GM18499 (cell line): ENCODE results near the gene GREM2.

ENCODE experiments used
- ATAC-seq: cut with Tn5 transposase; IDR thresholded peaks from one replicate; pipeline ENCODE4 v1.9.1; 2021; ENCODE audit warnings: moderate number of reproducible peaks; ENCODE audit not compliant: insufficient read depth, unreplicated experiment

The GREM2 gene

DNA sequence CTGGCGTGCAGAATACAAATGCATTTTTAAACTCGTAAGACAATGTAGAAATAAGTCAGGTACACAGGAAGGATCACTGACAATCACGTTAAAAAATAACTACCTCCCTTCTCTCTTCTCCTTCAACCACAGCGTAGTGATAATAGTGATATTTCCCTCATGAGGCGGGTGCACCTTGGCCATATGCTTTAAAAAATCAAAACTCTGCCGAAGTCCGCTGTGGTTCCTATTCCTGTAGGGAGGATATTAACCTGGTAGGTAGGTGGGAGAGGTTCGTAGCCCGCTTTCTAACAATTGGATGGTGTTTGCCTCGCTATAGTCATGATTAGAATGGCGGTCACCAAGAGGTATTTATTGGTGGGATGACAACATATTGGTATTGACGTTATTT, 732 bp downstream of the GREM2 start:
- ATAC-seq = no peak

DNA sequence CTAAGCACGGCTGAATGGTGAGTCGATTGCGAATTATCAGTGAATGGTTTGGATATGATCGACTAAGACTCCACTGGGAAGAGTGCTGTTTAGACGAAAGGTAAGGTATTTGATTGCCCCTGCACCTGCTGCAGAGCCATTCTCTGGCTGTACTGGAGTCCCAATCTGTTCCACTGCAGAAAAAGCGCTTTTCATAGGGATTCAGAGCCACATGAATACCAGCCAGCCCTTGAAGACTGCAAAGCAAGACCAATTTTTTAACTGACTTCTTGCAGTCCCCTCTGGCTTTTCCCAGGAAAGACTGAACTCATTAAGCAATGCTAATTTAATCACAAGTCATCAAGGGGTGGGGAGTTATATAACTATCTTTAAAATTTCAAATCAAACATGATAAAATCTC, 1.3 kb downstream of the GREM2 start:
- ATAC-seq = no peak

DNA sequence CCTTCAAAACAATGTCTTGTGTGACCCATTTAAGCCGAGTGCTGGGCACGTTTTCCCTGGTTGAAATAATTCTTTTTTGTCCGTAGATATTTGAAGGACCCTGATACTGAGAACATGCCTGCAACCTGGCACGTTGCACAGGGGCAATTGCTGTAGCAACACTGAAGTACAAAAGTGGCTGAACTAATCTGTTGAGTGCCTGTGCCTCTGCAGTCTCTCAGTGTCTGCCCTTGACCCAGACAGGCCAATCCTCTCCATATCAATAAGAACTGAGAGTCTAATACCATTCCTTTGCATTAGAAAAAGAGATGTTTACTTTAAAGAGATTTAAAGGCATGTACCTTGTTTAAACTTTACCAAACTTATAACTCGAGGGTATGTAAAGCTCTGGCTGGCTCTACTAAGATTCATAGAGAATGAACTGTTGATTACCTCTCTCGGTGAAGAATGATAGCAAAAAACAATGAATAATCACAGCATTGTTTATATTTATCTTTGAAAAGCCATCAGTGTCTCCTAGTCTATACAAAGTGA, 2.4 kb downstream of the GREM2 start:
- ATAC-seq = no peak

DNA sequence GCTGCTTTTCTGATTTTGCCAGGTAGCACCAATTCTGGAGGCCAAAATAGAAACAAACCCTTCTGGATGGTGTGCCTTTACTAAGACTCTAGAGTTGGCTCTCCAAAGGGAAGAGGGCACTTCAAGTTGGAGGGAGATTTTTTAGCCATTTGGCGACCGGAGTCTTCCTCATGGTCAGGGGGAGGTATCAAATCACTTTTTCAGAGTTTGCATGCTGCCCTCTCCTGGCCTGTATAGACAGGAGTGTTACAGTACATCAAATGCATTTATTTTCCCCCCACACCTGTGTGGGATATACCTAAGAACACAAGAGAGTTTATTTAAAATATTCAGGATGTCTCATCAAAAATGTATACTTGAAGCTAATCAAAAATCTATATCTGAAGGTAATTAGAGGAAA, 3.2 kb downstream of the GREM2 start:
- ATAC-seq = no peak

DNA sequence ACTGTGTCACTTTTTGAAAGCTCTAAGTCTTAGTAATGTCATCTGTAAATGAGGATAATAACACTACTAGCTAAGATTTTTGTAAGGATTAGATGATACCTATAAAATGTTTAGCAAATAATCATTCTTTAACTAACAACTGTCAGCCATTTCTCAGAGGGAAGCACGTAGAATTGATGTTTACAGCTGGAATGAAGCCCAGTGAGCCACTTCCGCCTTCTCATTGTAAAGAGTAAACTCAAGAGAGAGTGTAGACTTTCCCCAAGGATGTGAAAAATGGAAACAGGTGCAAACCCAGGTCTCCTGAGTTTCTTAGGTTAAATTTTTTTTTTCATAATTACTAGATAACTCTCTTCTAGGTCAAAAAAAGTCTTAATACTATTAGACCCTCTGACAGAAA, 4.9 kb downstream of the GREM2 start:
- ATAC-seq = no peak

DNA sequence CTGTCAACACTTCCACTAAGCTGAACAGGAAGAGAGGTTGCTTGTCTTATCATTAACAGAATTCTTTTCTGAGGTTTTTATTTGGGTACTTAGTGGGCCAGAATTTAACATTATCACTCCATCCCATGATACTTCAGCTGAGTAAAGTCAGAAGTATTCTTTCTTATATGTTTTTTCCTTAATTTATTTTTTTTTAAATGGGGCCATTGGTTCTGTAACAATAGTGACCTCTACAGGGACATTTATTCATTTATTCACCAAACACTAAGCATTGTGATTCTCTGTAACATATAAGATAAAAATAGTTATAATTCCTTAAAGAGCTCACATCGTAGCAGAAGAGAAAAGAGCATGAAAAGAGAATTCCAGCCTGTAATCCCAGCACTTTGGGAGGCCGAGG, 9.8 kb downstream of the GREM2 start:
- no peak for ATAC-seq

DNA sequence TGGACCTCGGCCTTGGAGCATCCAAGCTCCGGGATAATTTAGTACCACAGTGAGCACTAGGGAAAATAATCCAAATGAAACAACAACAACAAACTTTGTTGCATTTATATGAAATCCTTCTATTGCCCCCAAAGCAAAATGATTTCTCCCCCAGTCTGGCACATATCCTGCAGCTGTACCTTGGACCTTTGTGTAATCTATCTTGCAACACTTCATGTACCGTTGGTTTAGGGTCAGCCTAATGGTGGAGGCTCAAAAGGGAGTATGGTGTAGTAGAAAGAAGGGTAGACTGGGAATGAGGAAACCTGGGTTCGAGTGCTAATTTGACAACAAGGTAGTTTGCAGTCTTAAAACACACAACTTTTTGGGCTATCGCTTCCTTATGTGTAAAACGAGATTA, 12.1 kb downstream of the GREM2 start:
- ATAC-seq = no peak

DNA sequence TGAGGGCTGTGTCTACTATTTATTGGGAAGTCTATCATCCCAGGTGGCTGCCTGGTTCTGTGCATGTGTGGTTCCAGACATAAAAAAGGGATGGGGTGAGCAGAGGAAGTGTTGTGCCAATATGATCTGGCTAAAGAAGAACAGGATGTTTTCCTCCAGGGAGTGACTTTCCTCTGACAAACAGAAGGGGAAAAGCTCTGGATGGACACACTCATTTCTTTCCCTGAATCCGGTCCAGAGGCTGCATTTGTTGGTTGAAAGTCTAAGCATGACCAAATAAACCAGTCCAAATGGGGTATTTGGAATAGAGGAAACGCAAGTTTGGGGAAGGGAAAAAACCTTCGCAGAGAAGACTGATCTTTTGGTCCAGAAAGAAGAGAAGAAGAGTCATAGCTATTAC, 12.7 kb downstream of the GREM2 start:
- ATAC-seq = no peak

DNA sequence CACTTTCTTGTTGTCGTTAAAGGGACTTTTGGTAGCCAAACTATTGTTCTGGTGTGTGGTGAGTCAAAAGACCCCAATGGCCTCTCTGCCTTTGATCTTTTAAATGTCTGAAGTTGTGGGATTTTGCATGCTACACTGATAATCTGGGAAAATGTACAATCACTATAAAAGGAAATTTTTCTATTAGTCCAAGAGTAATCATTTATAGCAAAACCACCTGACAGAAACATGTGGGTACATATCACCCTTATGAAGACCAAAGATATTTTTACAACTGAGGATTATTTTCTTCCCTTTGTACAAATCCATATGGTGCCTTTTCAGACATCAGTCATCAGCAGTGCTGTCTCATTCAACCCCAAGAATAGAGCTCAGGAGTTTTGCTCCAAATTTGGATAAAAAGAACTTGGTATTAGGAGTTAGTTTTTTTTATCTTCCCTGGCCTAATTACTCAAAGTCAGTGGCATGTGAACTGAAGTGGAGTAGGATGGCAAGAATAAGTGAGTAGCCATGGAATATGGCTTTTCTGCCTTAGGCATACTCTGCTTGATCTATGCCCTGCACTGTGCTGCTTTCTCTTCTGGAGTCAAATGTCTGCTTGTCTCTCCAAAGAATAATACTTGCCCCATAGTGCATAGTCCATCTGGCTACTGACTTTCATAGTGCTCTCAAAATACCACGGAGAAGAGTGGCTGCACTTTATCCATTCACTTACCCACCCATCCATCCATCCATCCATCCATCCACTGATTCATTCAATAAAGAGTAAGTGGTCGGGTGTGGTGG, 13.5 kb downstream of the GREM2 start:
- ATAC-seq = no peak

DNA sequence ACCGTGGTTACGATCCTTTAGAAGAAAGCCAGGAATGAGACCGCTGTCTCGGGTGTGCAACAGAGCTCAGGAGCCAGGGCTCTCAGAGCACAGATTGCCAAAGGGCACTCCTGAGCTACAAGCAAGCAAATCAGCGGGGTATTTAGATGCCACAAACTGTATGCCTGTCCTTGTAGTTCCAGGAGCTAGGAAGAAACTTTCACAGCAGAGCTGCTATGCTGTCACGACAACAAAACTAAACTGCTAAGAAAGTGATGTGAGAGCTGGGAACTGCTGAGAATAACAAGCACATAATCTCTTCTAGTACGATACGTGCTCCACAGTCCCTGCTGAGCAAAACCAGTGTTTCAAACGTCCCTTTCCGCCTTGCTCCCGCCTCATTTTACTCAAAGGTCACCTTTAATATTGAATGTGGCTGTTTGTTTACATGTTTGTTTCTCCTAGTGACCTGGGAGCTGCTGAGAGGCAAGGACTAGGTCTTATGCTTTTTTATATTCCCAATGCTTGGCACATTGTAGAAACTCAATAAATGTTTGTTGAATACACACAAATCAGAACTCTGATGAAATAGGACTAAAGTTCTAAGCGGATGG, 14.7 kb downstream of the GREM2 start:
- no peak for ATAC-seq

DNA sequence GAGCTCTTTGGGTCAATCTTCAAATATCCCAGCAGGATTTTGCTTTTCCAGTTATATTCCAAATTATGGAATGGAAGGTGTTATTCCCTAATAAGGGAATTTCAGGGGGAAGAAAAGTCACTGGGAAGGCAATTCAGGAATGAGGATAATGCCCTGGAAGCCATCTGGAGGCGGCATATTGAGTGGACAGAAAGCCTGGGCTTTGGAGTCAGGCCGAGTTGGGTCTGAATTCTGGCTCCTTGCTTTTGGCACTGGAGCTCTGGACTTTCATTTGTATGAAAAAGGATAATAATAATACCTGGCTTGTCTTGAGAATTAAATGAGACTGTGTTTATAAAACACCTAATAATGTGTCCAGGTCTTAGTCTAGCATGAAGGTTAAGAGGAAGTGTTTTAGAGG, 16.5 kb downstream of the GREM2 start:
- no peak for ATAC-seq

DNA sequence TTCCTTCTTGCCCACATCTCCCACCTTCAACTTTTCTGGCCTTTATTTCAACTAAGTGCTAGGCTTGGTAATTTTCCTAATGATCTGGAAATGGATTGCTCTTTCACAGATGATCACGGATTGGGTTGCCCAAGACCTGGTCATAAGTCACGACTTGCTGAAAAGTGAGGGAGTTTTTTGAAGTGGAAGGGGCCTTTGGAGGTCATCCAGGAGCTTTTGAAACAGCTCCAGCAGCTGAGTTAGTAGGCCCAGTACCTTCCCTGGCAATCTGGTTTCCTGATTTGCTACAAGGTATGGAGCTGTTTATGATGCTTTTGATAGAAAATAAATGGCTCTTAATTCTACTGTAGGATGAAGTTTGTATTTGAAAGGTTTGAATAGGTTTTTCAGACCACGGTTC, 20.4 kb downstream of the GREM2 start:
- no peak for ATAC-seq

DNA sequence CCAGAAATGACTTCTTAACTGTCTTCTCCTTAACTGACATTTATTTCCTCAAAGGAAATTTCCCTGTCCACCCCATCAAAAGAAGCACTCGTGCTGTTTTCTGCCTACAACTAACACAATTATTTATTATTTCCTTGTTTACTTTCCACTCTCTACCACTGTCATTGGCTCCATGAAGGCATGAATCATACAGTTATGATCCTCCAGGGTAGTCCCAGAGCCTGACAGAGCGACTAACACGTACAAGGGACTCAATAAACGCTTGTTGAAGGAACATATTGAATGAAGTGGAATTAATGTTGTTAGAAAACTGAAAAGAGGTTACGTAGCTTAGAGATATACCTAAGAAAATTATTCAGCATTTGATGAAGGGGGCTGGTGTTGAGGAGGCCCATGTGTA, 20.9 kb downstream of the GREM2 start:
- no peak for ATAC-seq

DNA sequence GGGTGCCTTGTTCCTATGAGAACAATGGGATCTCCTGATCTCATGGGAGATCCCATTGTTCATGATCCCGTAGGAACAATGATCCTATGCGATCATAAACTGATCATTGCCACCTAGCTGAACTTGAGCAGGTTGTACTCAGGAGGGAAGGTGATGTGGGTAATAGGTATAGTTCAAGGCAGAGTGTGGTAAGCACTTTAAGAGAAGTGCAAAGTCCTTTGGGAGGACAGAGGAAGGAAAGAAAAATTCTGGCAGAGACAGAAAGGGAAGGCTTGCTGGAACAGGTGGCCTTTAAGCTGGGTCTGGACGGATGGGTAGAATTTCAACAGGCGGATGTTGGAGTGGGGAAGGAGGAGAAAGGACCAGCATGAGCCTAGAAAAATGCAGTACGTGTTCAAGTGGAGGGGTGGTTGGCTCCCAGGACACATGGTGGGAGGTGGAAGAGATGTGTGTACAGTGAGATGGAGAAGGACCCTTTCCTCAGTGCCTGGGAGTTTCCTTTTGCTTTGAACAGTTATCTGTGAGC, 22.3 kb downstream of the GREM2 start:
- no peak for ATAC-seq

DNA sequence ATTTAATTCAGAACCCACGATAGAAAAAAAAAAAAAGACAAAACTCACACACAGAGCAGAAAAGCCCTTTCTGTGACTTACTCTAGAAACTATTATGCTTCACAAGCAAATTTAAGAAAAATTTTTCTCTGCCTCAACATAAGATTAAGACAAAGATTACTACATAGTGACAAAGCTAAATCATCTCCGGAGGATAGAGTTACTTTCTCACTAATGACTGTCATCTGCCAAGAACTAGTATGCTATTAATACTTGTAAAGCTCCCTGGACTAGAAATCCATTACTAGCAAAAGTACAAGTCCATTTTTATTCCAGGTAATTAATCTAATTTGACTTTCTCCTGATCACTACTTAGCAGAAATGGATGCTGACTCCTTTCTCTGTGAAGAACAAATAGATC, 25.9 kb downstream of the GREM2 start:
- no peak for ATAC-seq

DNA sequence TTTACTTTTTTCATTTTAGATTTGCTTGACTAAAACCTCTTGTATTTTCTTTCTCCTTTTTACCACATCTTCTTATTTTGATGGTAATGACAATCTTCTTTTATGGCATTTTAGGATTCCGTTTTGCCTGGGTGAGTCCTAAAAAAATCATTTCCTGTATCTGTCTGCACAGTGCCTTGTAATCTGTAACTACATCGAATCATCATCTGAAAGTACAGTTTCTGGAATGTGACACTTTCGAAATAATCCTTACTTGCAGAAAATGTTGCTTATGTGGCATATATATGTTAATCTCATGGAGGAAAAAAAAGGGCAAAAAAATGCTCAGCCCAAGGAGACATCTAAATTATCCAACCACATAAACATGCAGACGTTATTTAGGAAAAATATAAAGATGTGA, 29.0 kb downstream of the GREM2 start:
- ATAC-seq = no peak

DNA sequence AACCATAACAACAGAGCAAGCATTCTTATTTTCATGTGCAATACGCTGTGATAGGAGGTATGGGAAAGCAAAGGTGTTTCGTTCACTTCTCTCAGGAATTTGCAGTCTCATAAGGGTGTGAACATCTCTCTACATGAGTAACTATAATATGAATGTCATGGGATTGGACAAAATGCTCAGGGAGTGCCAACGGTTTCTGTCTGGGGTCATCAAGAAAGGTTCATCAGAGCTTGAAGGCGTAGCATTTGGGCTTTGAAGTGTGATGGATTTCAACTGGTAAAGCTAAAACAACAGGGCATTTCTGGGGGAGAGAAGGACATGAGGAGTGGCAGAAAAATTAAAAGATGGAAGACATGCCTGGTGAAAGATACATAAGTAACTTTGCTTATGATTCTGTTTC, 32.4 kb downstream of the GREM2 start:
- no peak for ATAC-seq

DNA sequence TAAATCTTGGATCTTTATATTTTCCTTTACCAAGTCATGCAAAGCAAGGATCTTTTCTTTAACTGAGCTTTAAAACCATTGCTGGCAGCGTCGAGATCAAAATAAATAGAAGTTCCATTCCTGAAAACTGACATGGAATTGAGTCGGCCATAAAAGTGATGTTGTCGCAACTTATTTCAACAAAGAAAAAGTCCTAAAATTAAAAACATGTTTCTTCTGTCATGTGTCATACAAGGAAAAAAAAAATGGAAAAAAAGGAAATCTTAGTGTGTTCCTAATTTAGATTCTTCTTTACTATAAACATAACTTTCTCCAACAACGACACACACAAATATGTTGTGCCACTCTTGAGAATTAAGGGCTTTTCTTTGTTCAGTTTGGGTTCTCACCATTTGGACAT, 34.9 kb downstream of the GREM2 start:
- no peak for ATAC-seq

DNA sequence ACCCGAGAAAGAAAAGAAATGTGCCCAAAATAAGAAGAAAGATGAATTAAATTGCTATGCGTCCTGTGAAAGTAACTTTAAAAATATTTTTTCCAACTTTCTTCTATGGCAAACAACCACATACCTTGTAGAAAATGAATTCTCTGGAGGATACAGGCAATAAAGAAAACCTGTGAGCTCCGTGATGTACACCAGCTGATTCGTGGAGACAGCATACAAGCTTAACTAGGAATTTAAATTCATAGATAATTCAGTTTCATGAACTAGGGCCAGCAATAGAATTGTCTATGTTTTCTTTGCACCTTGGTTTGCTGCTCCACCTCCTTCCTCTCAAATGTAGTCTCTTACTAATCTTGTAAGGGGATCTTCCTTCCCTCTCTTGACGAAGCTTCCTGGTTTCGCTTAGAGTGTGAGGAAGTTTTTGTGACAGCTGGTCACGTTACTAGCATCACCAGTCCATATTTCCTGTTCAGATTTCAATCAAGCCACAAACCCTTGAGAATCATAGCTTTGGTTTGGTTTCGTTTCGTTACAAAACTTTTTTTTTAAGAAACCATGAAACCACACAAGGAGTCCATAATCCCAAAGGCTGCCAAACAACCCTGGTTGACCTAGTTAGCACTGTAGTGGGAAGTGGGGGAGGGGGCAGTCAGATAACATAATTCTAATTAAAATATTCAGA, 35.8 kb downstream of the GREM2 start:
- ATAC-seq = peak; percentile 69

DNA sequence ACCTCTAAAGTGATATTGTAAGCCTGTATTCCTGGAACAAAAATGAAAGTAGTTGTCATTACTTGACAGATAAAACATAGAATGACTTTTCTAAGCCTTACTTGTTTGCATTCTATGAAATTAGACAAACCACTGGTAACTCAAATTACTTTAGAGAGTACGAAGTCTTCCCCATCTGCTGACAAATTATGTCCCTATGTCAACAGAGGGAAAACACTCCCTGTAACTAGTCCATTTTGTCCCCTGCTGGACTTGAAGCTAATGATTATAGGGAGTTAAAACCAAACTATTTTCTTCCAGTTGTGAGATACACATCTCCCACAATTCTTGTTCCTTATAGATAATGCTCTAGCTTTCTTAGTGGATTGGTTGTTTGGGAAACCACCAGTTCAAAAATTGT, 39.6 kb downstream of the GREM2 start:
- ATAC-seq = no peak

DNA sequence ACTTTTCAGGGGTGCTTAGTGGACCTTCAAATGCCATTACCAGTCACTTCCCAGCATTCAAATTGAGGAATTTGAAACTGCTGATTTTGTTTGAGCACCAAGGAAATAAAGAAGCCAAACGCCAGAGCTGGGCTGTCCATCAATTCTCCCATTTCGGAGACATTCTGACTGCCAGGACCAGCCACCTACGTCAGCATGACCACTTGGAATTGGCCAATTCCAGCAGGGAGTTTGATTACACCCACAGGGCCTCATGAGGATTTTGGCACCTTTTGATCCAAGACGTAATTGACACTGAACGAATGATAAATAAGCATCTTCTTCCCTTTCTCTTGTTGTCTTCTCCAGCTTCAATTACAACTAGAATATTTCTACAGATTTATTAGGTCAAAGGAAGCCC, 40.2 kb downstream of the GREM2 start:
- no peak for ATAC-seq
